HCEC 1CT (cell line): ENCODE data around the gene SETDB2.

Source experiments
- DNase-seq: peaks from one replicate; pipeline ENCODE4 v3.0.0-alpha.2; 2017

Gene SETDB2

DNA sequence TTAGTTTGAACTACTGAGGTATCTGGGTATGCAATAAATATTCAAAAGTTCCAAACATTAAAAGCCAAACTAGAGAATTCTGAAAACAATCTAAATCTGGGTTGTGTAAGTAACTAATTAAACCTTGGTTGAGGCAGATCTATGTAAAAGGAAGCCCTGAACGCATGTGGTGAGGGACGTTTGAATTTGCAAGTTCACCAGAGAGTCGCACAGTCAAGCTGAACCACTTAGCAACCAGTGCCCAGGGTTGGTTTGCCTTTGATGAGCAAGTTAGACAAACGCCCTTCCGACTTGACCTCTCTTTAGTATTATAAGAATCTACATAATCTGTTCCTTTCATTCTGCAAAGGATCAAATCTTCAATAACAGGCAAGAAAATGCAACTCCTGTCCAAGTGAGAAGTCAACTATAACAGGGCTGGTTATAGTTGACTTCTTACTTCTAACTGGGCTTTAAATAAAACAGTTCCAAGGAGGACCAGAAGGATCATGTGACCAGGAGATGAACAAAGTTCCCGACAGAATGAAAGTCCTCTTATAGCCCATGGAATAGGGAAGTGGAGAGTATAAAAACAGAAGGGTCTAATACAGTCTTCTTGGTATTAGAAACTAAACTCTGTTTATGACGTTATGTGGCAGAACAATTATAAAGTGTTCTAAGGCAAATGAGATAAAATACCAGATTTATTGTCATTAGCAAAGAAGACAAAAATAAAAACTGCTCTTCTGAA, 92.2 kb downstream of the SETDB2 start:
- DNase-seq, result no peak

DNA sequence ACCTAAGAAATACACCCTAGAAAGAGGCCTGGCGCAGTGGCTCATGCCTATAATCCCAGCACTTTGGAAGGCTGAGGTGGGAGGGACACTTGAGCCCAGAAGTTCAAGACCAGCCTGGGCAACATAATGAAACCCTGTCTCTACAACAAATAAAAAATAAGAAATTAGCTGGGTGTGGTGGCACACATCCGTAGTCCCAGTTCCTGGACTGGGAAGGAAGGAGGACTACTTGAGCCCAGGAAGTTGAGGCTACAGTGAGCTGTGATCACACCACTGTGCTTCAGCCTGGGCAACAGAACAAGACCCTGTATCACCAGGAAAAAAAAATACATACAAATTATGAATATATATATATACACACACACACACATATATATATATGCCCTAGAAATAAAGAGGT, 94.3 kb downstream of the SETDB2 start:
- no peak for DNase-seq

GRCh38 chr13:49539313-49539712, 95.2 kb downstream of the SETDB2 start:
- no peak for DNase-seq

GRCh38 chr13:49539746-49540145, 95.7 kb downstream of the SETDB2 start:
- no peak for DNase-seq

DNA sequence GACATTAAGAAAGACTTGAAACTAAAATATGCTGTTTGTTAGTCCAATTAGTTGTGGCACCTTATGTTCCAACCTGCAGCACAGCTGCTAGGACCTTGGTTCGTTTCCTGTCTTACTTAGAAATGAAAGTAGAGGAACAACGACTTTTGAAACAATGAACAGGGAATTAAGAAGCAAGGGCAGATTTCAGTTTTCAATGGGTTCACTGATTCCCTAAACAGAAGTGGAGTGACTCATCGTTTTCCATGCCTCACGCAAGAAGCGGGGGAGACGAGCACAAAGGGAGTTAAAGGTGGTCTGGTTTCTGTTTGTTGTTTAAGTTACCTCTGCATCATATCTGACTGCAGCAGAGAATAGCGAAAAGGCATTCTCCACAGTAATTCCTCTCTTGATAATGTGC, 96.5 kb downstream of the SETDB2 start:
- DNase-seq, result peak; percentile 2

GRCh38 chr13:49543656-49544055, 99.6 kb downstream of the SETDB2 start:
- no peak for DNase-seq
